Measurements from ENCODE around the gene B9D1. TPM values are rescaled to one million over a fixed set of nuclear protein-coding genes. Genes with fewer than 3 reads are reported as not detected.

Gene B9D1
- total and polyA plus RNA-seq, 2 of the 13 experiments (the other 11 are each of a cell fraction or from before 2014, with no cell fraction given): 27.7 to 31.1 TPM

- no peak overlapping the region for H3K4me2 ChIP-seq (ENCODE audit: low read depth, low read length)
- H3K4me1 ChIP-seq (ENCODE audit: insufficient read depth, low read length): peaks cover 31% of the 10 kb centered on the region
- TF ChIP-seq RFX3 (CRISPR knock-in tag; IDR thresholded peaks at IDR 0.05) (no peak), TBL1XR1 (IDR thresholded peaks at IDR 0.05; ENCODE audit: borderline replicate concordance, low read length, partially characterized antibody) (no peak), ONECUT2 (CRISPR knock-in tag; IDR thresholded peaks at IDR 0.05) (no peak), SALL2 (CRISPR knock-in tag; IDR thresholded peaks at IDR 0.05) (no peak), GLI4 (CRISPR knock-in tag; IDR thresholded peaks at IDR 0.05; ENCODE audit: borderline replicate concordance) (no peak)
- no peak overlapping the region for H3K27ac ChIP-seq (ENCODE audit: extremely low read length, insufficient read depth, low read length)
- intact Hi-C loops (cut with micrococcal nuclease; ENCODE audit: unreplicated experiment): no loop called here
- H3K27me3 ChIP-seq (ENCODE audit: control insufficient read depth in 1 of 2, insufficient read depth in 2 of 2, low read length in 2 of 2): no peaks in the 10 kb centered on the region
- DNase-seq (ENCODE audit: low spot score) (no peak), FAIRE-seq (no peak), ATAC-seq (no peak)
- H3K36me3 ChIP-seq (replicated peaks in 1 of 2; ENCODE audit: control insufficient read depth in 1 of 2, insufficient read depth in 2 of 2, low read length in 2 of 2): peaks cover 8 to 16% of the 10 kb centered on the region in 2 experiments; a peak in 4 of 5 replicates
- no peaks in the 10 kb centered on the region for H4K20me1 ChIP-seq (ENCODE audit: insufficient read depth, low read length)
- H3K9ac ChIP-seq (ENCODE audit: insufficient read depth, low read depth, low read length): no peak overlapping the region
- peaks cover 7% of the 10 kb centered on the region for H3K79me2 ChIP-seq (ENCODE audit: insufficient read depth, low read length)
- no peak overlapping the region for H3K4me3 ChIP-seq (replicated peaks in 1 of 3; ENCODE audit: insufficient read depth in 1 of 3, low read depth in 2 of 3, low read length in 3 of 3)
- no peak overlapping the region for H2AFZ ChIP-seq (ENCODE audit: low read length)
- H3K9me3 ChIP-seq (ENCODE audit: low read length): no peaks in the 10 kb centered on the region
- BruUV-seq (replicated peaks): no TSS peak
- POLR2A ChIA-PET: interaction anchor here (4.3 kb wide), 1 partner anchor 21 kb away, joined by 12 read pairs; no protein-coding TSS in a partner anchor
- in situ Hi-C loops (cut with HindIII; ENCODE audit: extremely low pct_ligation_motif_present, low pct_unique_long_range_greater_than_20kb): loop anchor here (5.0 to 10.0 kb wide), 2 partner anchors 87 to 405 kb away; no protein-coding TSS in a partner anchor
- CTCF ChIA-PET (ENCODE audit: low intra/inter-chr PET ratio, low total read pairs): no interaction called here
- WGBS (ENCODE audit: low lambda C conversion rate): 100% methylated on average over 4 of the region's 5 CpGs
Measured at GRCh38 chr17:19359856-19360255, 2.7 kb downstream of the B9D1 start.

- H4K20me1 ChIP-seq (ENCODE audit: insufficient read depth, low read length): no peaks in the 10 kb centered on the region
- ATAC-seq (no peak), FAIRE-seq (no peak), DNase-seq (ENCODE audit: low spot score) (no peak)
- POLR2A ChIA-PET: interaction anchor here (1.3 to 4.3 kb wide), 3 partner anchors 13 to 21 kb away, joined by 3 to 12 read pairs (median 6); partner anchors contain the start of gene MAPK7
- in situ Hi-C loops (cut with HindIII; ENCODE audit: extremely low pct_ligation_motif_present, low pct_unique_long_range_greater_than_20kb): no loop called here
- peaks cover 8 to 16% of the 10 kb centered on the region in 2 experiments; a peak in 4 of 5 replicates for H3K36me3 ChIP-seq (replicated peaks in 1 of 2; ENCODE audit: control insufficient read depth in 1 of 2, insufficient read depth in 2 of 2, low read length in 2 of 2)
- CTCF ChIA-PET (ENCODE audit: low intra/inter-chr PET ratio, low total read pairs): no interaction called here
- H3K4me1 ChIP-seq (ENCODE audit: insufficient read depth, low read length): peaks cover 24% of the 10 kb centered on the region
- 95% methylated on average over 7 of the region's 7 CpGs for WGBS (ENCODE audit: low lambda C conversion rate)
- H3K9me3 ChIP-seq (ENCODE audit: low read length): no peaks in the 10 kb centered on the region
- peaks cover 7% of the 10 kb centered on the region for H3K79me2 ChIP-seq (ENCODE audit: insufficient read depth, low read length)
- no peak overlapping the region for H3K4me2 ChIP-seq (ENCODE audit: low read depth, low read length)
- intact Hi-C loops (cut with micrococcal nuclease; ENCODE audit: unreplicated experiment): no loop called here
- BruUV-seq (replicated peaks): no TSS peak
- H3K4me3 ChIP-seq (replicated peaks in 1 of 3; ENCODE audit: insufficient read depth in 1 of 3, low read depth in 2 of 3, low read length in 3 of 3): no peak overlapping the region
- no peak overlapping the region for H2AFZ ChIP-seq (ENCODE audit: low read length)
- no peaks in the 10 kb centered on the region for H3K27me3 ChIP-seq (ENCODE audit: control insufficient read depth in 1 of 2, insufficient read depth in 2 of 2, low read length in 2 of 2)
- H3K9ac ChIP-seq (ENCODE audit: insufficient read depth, low read depth, low read length): no peak overlapping the region
- TF ChIP-seq CBX2 (IDR thresholded peaks at IDR 0.05; ENCODE audit: low read depth, low read length) (no peak), CBX2 (CRISPR knock-in tag; IDR thresholded peaks at IDR 0.05; ENCODE audit: low read depth) (no peak), HHEX (CRISPR knock-in tag; IDR thresholded peaks at IDR 0.05) (no peak)
- H3K27ac ChIP-seq (ENCODE audit: extremely low read length, insufficient read depth, low read length): no peak overlapping the region
Measured at GRCh38 chr17:19359151-19359550, 3.4 kb downstream of the B9D1 start.
